Heart left ventricle (tissue), 16 donors: Measurements from ENCODE around the gene ACD. TPM values are rescaled to one million over a fixed set of nuclear protein-coding genes. Genes with fewer than 3 reads are reported as not detected.

Experiments used
- ATAC-seq, 4 donors: fragments of 200-7000 bp; cut with Tn5 transposase; one replicate each; pipeline ENCODE4 v1.9.1; 2020 to 2022; ENCODE audit warnings: moderate library complexity in 4 of 4, mild to moderate bottlenecking in 3 of 4, moderate number of reproducible peaks in 1 of 4
- DNase-seq, 5 donors: peaks; one replicate each; pipeline ENCODE4 v3.0.0-alpha.2; 2020
- H3K27ac ChIP-seq, 12 donors: fragments of 200-600 bp; sonication (generic) in 4 of 12; one replicate each; pipeline versions ENCODE4 v1.5.0 to v1.8.0; 2016 to 2022; ENCODE audit warnings: mild to moderate bottlenecking in 2 of 12
- H3K27me3 ChIP-seq, 9 donors: fragments of 200-600 bp; sonication (generic) in 2 of 9; one replicate each; pipeline versions ENCODE4 v1.5.1 to v1.8.0; 2016 to 2022; ENCODE audit warnings: mild to moderate bottlenecking in 3 of 9
- H3K36me3 ChIP-seq, 9 donors: fragments of 200-600 bp; sonication (generic) in 2 of 9; one replicate each; pipeline versions ENCODE4 v1.5.0 to v1.8.0; 2018 to 2022; ENCODE audit warnings: mild to moderate bottlenecking in 2 of 9
- H3K4me1 ChIP-seq, 12 donors: fragments of 200-600 bp; sonication (generic) in 4 of 12; one replicate each; pipeline versions ENCODE4 v1.5.0 to v1.8.0; 2016 to 2022; ENCODE audit warnings: mild to moderate bottlenecking in 3 of 12
- H3K4me3 ChIP-seq, 12 donors: fragments of 200-600 bp; sonication (generic) in 4 of 12; one replicate each; pipeline versions ENCODE4 v1.5.0 to v1.8.0; 2017 to 2022; ENCODE audit warnings: mild to moderate bottlenecking in 9 of 12, moderate library complexity in 4 of 12
- H3K9me3 ChIP-seq, 12 donors: fragments of 200-600 bp; sonication (generic) in 4 of 12; one replicate each; pipeline versions ENCODE4 v1.5.0 to v1.8.0; 2016 to 2022; ENCODE audit warnings: mild to moderate bottlenecking in 1 of 12
- POLR2A ChIP-seq, 2 donors: fragments of 450-650 bp; IDR thresholded peaks; one replicate each; pipeline ENCODE4 v1.6.1; 2017; ENCODE audit warnings: antibody characterized with exemption in 2 of 2, mild to moderate bottlenecking in 2 of 2, moderate library complexity in 2 of 2
- WGBS, 4 donors: extraction: QIAGEN DNeasy Blood & Tissue Kit in 2 of 4; methylation state at CpG; one replicate each; pipeline versions ENCODE4 v1.1.5 to v1.1.7; 2013 to 2018; 5-methylcytosine and 5-hydroxymethylcytosine counted together
- intact Hi-C, 10 donors: fragments of 100-400 bp; cut with DNase I; formaldehyde crosslinking; loops; one replicate each; pipeline versions ENCODE4 v1.11.1 to v1.14.2; 2022
- polyA plus RNA-seq, 2 donors: library from polyadenylated mRNA; stranded (reverse); fragments of 200-250 nt; gene quantifications; one replicate each; pipeline ENCODE4 v1.2.3, GENCODE V29; 2013
- total RNA-seq, 9 donors: library from RNA; depleted of rRNA in 2 of 9; stranded (reverse); fragments of >200 nt in 2 of 9; fragmentation: NEBNext Ultra II Directional in 3 of 9; extraction: Animal tissue kit (Norgen Biotek cat#: 25700) in 3 of 9; gene quantifications; one replicate each; pipeline versions ENCODE4 v1.1.0 to v1.2.4, GENCODE V29; 2016 to 2023
- TF ChIP-seq, protein P1 (sequence below), 12 donors: fragments of 200-600 bp; sonication (generic) in 4 of 12; IDR thresholded peaks; one replicate each; pipeline versions ENCODE4 v1.5.0 to v1.8.0; 2018 to 2022; ENCODE audit warnings: antibody characterized with exemption in 12 of 12, mild to moderate bottlenecking in 5 of 12
- donor health status: ischemic (EF 13 %, LVEDD 7.1; RV severe dilation, severe dysfunction).
- donor health status: healthy with polysubstance abuse.
- donor health status: DM: no; HTN: yes; CAD: no.
- donor health status: DM: no; HTN: no; CAD: no.
- donor health status: ischemic (EF 25% LVEDD 6.9; RV normal size, moderate dysfunction).
- donor health status: ischemic (EF 25% LVEDD 5.7; RV mildly dilated, moderate dysfunction).
- donor health status: healthy.
- donor health status: DM: yes; HTN: yes; CAD: no.
- donor health status: ischemic (EF 35%, LVEDD 5.7; RV mildly dilated, moderate dysfunction).
- donor health status: nonischemic (EF 11% LVEDD 7.7; RV severe dilation, severe dysfunction).
- donor health status: DM: yes; HTN: yes; CAD: no.
- donor health status: PGD.
- donor health status: ischemic (EF 29% LVEDD 5.4; RV normal size, mild dysfunction).
- donor health status: nonischemic (EF 23%, LVEDD 6.1; RV moderate dilation, normal function).

The ACD gene
- total and polyA plus RNA-seq, 11 donors, result 6.2 to 19.9 (median 9.5) TPM

DNA sequence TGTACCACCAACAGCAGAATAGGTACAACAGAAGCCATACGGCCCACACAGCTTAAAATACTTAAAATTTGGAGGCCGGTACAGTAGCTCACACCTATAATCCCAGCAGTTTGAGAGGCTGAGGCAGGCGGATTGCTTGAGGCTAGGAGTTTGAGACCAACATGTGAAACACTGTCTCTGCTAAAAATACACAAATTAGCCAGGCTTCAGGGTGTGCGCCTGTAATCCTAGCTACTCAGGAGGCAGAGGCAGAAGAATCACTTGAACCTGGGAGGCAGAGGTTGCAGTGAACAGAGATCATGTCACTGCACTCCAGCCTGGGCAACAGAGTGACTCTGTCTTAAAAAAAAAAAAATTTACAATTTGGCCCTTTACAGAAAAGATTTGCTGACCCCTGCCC lies 42.1 kb upstream of the ACD start:
- H3K27ac ChIP-seq, result no peak overlapping the region
- DNase-seq (no peak), ATAC-seq (no peak)
- intact Hi-C loops, result no loop called here
- peaks cover 0 to 8% (median 0%) of the 10 kb centered on the region in 12 donors for H3K9me3 ChIP-seq
- H3K27me3 ChIP-seq, result no peaks in the 10 kb centered on the region
- peaks cover 0 to 13% (median 2%) of the 10 kb centered on the region in 9 donors for H3K36me3 ChIP-seq
- no peak for TF ChIP-seq POLR2A (IDR thresholded peaks at IDR 0.05)
- TF ChIP-seq, protein P1, sequence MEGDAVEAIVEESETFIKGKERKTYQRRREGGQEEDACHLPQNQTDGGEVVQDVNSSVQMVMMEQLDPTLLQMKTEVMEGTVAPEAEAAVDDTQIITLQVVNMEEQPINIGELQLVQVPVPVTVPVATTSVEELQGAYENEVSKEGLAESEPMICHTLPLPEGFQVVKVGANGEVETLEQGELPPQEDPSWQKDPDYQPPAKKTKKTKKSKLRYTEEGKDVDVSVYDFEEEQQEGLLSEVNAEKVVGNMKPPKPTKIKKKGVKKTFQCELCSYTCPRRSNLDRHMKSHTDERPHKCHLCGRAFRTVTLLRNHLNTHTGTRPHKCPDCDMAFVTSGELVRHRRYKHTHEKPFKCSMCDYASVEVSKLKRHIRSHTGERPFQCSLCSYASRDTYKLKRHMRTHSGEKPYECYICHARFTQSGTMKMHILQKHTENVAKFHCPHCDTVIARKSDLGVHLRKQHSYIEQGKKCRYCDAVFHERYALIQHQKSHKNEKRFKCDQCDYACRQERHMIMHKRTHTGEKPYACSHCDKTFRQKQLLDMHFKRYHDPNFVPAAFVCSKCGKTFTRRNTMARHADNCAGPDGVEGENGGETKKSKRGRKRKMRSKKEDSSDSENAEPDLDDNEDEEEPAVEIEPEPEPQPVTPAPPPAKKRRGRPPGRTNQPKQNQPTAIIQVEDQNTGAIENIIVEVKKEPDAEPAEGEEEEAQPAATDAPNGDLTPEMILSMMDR (IDR thresholded peaks at IDR 0.05), result no peak
- WGBS, 4 donors, result 92 to 97% (median 96%) methylated on average over 4 of the region's 4 CpGs
- H3K4me3 ChIP-seq, result no peak overlapping the region
- peaks cover 0 to 16% (median 3%) of the 10 kb centered on the region in 12 donors for H3K4me1 ChIP-seq

DNA sequence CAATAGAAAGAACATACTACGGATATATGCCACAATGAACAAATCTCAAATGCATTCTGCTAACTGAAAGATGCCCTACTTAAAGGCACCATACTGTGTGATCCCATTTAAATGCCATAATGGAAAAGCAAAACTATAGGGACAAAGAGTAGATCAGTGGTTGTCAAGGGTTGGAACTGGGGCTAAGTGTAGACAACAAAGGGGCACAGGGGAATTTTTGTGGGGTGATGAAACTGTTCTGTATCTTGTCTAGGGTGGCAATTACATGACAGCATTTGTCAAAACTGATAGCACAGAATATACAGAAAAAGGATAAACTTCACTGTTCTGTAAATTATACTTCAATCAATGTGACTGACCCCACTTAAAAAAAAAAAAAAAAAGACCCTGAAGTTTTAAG lies 41.4 kb upstream of the ACD start:
- peaks cover 0 to 13% (median 2%) of the 10 kb centered on the region in 9 donors for H3K36me3 ChIP-seq
- H3K27ac ChIP-seq, result no peak overlapping the region
- H3K4me3 ChIP-seq, result no peak overlapping the region
- ATAC-seq (no peak), DNase-seq (no peak)
- no peak for TF ChIP-seq POLR2A (IDR thresholded peaks at IDR 0.05)
- TF ChIP-seq, protein P1 (IDR thresholded peaks at IDR 0.05), result no peak
- 83 to 100% (median 93%) methylated on average over 1 of the region's 1 CpG for WGBS, 4 donors
- H3K4me1 ChIP-seq, result peaks cover 0 to 16% (median 3%) of the 10 kb centered on the region in 12 donors
- no peaks in the 10 kb centered on the region for H3K27me3 ChIP-seq
- intact Hi-C loops, result no loop called here
- peaks cover 0 to 8% (median 0%) of the 10 kb centered on the region in 12 donors for H3K9me3 ChIP-seq

DNA sequence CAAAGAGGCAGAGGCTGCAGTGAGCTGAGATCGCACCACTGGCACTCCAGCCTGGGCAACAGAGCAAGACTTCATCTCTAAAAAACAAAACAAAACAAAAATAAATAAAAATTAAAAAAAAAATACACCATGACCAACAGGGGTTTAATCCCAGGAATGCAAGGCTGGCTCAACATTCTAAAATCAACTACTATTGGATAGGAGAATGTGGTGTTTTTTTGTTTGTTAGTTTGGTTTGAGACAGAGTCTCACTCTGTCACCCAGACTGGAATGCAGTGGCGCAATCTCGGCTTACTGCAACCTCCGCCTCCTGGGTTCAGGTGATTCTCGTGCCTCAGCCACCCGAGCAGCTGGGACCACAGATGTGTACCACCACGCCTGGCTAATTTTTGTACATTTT lies 39.2 kb upstream of the ACD start:
- DNase-seq (no peak), ATAC-seq (no peak)
- Histone ChIP-seq H3K4me3 (no peak overlapping the region), H3K9me3 (peaks cover 0 to 8% (median 0%) of the 10 kb centered on the region in 12 donors), H3K27ac (no peak overlapping the region), H3K4me1 (peaks cover 0 to 13% (median 0%) of the 10 kb centered on the region in 12 donors), H3K36me3 (peaks cover 0 to 13% (median 2%) of the 10 kb centered on the region in 9 donors), H3K27me3 (no peaks in the 10 kb centered on the region)
- intact Hi-C loops, result no loop called here
- 96 to 98% (median 97%) methylated on average over 7 of the region's 7 CpGs for WGBS, 4 donors
- TF ChIP-seq, protein P1 (IDR thresholded peaks at IDR 0.05), result no peak
- TF ChIP-seq POLR2A (IDR thresholded peaks at IDR 0.05), result no peak

DNA sequence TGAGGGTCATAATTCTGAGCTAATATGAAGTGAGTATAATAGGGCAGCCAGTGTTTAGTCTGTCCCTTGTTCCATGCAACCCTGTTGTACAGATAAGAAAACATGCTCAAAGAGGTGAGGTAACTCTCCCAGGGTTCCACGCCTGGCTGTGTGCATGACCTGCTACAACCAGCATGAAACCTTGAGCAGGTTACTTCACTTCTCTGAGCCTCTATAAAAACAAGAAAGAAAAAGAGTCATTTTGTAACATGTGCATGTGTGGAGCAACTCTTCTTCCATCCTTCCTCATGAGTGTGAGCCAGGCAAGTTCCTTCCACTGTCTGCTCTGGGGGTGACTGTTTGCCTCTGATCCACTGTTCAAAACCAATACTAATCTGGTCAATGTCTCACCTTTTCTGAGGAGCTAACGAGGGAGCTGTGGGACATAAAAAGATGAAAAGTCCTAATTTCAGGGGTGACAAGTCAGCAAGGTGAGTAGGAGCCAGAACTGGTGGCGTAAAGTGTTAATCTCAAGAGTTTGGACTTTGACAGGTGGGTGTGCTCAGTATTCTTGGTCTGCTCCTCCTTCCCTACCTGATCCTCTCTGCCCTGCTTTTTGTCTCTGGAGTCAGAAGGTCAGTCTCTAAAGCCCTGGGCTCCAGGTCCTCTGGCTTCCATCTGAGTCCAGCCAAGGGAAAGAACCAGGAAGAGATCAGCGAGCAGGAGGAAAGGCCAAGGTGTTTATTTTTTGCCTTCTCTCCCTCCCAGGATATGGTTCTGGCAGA lies 37.5 kb upstream of the ACD start:
- DNase-seq (no peak), ATAC-seq (no peak)
- Histone ChIP-seq H3K4me3 (no peak overlapping the region), H3K27ac (no peak overlapping the region), H3K36me3 (peaks cover 0 to 13% (median 2%) of the 10 kb centered on the region in 9 donors), H3K27me3 (no peaks in the 10 kb centered on the region), H3K9me3 (peaks cover 0 to 8% (median 0%) of the 10 kb centered on the region in 12 donors), H3K4me1 (peaks cover 0 to under 1% (median 0%) of the 10 kb centered on the region in 12 donors)
- intact Hi-C loops, result no loop called here
- 80 to 95% (median 91%) methylated on average over 4 of the region's 4 CpGs for WGBS, 4 donors
- TF ChIP-seq, protein P1 (IDR thresholded peaks at IDR 0.05), result no peak
- TF ChIP-seq POLR2A (IDR thresholded peaks at IDR 0.05), result no peak
